Peyer's patch (tissue), 4 donors: ENCODE measurements around the gene ITGAV.

ENCODE experiments used
- CTCF ChIP-seq, 6 experiments: fragments of 450-650 bp in 4 of 6; fragments of 200-600 bp in 2 of 6; sonication (generic) in 1 of 6; IDR thresholded peaks; one replicate each; pipeline ENCODE4 v1.5.1; 2017 to 2019; ENCODE audit warnings: antibody characterized with exemption in 6 of 6, mild to moderate bottlenecking in 3 of 6, moderate library complexity in 1 of 6
- POLR2A ChIP-seq, 2 donors: fragments of 450-650 bp; IDR thresholded peaks; one replicate each; pipeline ENCODE4 v1.5.1; 2017; ENCODE audit warnings: antibody characterized with exemption in 2 of 2, mild to moderate bottlenecking in 2 of 2, moderate library complexity in 2 of 2

GRCh38 chr2:186691231-186691630, 101.4 kb downstream of the ITGAV start:
- no peak for TF ChIP-seq POLR2A (IDR thresholded peaks at IDR 0.05)
- no peak for TF ChIP-seq CTCF (IDR thresholded peaks at IDR 0.05)
